Measurements from ENCODE around the gene FNTB. TPM values are rescaled to one million over a fixed set of nuclear protein-coding genes. Genes with fewer than 3 reads are reported as not detected.
A peak's percentile ranks its signal among the peaks of the same experiment; 100 is the strongest.

Gene FNTB
- total and polyA plus RNA-seq, 2 experiments from 2014 or later = 8.6 to 12.5 TPM

DNA sequence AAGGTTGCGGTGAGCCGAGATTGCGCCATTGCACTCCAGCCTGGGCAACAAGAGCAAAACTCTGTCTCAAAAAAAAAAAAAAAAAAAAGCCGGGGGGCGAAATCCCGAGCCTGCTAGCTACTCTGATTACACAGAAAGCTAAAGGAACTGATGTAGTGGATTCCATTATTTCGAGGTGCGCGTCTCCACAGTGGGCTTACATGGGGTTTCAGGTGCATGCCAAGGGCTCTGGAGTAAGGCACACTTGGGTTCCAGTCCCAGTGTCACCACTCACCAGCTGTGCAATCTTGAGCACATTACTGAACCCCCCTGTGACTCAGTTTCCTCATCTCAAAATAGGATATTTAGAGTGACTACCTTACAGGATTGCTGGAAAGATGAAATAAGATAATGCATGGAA, 12.9 kb upstream of the FNTB start:
- no peaks in the 10 kb centered on the region; the same call in 1 of the 2 replicates for H3K27me3 ChIP-seq (ENCODE audit: insufficient read depth)
- H3K4me2 ChIP-seq = peak overlapping the region; percentile 60; the same call in 1 of the 2 replicates
- H3K4me1 Mint-ChIP-seq = peaks cover 47% of the 10 kb centered on the region
- H3K27ac Mint-ChIP-seq = no peak overlapping the region
- H4K20me1 ChIP-seq (replicated peaks; ENCODE audit: insufficient read depth) = peaks cover 5% of the 10 kb centered on the region; the same call in 1 of the 2 replicates
- peaks cover 11% of the 10 kb centered on the region for H3K27me3 Mint-ChIP-seq (ENCODE audit: insufficient read depth, low read depth, poor library complexity)
- H3K4me3 ChIP-seq = no peak overlapping the region
- H2AFZ ChIP-seq = no peak overlapping the region
- DNase-seq (ENCODE audit: low spot score) (no peak), ATAC-seq (no peak)
- no peak overlapping the region for H3K27ac ChIP-seq (ENCODE audit: low read depth)
- no peaks in the 10 kb centered on the region for H3K9me3 Mint-ChIP-seq
- peaks cover 16% of the 10 kb centered on the region for H3K79me2 ChIP-seq (replicated peaks; ENCODE audit: insufficient read depth)
- H3K36me3 Mint-ChIP-seq (ENCODE audit: low read depth) = no peaks in the 10 kb centered on the region
- H3K9me2 ChIP-seq (ENCODE audit: insufficient read depth) = 0 out of 2 replicates have a peak, but pooled peaks cover 5% of the 10 kb centered on the region
- TF ChIP-seq ZNF114 (CRISPR knock-in tag; IDR thresholded peaks at IDR 0.05) (no peak), EZH2 (IDR thresholded peaks at IDR 0.05; ENCODE audit: low read depth, unreplicated experiment) (no peak), POLR2AphosphoS5 (IDR thresholded peaks at IDR 0.05; ENCODE audit: low read depth) (no peak), STAT1 (IDR thresholded peaks at IDR 0.05; ENCODE audit: unreplicated experiment) (no peak), ZNF331 (CRISPR knock-in tag; IDR thresholded peaks at IDR 0.05; ENCODE audit: low read depth) (no peak)
- TF ChIP-seq, protein P1, sequence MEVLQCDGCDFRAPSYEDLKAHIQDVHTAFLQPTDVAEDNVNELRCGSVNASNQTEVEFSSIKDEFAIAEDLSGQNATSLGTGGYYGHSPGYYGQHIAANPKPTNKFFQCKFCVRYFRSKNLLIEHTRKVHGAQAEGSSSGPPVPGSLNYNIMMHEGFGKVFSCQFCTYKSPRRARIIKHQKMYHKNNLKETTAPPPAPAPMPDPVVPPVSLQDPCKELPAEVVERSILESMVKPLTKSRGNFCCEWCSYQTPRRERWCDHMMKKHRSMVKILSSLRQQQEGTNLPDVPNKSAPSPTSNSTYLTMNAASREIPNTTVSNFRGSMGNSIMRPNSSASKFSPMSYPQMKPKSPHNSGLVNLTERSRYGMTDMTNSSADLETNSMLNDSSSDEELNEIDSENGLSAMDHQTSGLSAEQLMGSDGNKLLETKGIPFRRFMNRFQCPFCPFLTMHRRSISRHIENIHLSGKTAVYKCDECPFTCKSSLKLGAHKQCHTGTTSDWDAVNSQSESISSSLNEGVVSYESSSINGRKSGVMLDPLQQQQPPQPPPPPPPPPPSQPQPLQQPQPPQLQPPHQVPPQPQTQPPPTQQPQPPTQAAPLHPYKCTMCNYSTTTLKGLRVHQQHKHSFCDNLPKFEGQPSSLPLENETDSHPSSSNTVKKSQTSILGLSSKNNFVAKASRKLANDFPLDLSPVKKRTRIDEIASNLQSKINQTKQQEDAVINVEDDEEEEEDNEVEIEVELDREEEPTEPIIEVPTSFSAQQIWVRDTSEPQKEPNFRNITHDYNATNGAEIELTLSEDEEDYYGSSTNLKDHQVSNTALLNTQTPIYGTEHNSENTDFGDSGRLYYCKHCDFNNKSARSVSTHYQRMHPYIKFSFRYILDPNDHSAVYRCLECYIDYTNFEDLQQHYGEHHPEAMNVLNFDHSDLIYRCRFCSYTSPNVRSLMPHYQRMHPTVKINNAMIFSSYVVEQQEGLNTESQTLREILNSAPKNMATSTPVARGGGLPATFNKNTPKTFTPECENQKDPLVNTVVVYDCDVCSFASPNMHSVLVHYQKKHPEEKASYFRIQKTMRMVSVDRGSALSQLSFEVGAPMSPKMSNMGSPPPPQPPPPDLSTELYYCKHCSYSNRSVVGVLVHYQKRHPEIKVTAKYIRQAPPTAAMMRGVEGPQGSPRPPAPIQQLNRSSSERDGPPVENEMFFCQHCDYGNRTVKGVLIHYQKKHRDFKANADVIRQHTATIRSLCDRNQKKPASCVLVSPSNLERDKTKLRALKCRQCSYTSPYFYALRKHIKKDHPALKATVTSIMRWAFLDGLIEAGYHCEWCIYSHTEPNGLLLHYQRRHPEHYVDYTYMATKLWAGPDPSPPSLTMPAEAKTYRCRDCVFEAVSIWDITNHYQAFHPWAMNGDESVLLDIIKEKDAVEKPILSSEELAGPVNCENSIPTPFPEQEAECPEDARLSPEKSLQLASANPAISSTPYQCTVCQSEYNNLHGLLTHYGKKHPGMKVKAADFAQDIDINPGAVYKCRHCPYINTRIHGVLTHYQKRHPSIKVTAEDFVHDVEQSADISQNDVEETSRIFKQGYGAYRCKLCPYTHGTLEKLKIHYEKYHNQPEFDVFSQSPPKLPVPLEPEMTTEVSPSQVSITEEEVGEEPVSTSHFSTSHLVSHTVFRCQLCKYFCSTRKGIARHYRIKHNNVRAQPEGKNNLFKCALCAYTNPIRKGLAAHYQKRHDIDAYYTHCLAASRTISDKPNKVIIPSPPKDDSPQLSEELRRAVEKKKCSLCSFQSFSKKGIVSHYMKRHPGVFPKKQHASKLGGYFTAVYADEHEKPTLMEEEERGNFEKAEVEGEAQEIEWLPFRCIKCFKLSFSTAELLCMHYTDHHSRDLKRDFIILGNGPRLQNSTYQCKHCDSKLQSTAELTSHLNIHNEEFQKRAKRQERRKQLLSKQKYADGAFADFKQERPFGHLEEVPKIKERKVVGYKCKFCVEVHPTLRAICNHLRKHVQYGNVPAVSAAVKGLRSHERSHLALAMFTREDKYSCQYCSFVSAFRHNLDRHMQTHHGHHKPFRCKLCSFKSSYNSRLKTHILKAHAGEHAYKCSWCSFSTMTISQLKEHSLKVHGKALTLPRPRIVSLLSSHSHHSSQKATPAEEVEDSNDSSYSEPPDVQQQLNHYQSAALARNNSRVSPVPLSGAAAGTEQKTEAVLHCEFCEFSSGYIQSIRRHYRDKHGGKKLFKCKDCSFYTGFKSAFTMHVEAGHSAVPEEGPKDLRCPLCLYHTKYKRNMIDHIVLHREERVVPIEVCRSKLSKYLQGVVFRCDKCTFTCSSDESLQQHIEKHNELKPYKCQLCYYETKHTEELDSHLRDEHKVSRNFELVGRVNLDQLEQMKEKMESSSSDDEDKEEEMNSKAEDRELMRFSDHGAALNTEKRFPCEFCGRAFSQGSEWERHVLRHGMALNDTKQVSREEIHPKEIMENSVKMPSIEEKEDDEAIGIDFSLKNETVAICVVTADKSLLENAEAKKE (CRISPR knock-in tag; IDR thresholded peaks at IDR 0.05) = no peak
- TF ChIP-seq, protein P2, sequence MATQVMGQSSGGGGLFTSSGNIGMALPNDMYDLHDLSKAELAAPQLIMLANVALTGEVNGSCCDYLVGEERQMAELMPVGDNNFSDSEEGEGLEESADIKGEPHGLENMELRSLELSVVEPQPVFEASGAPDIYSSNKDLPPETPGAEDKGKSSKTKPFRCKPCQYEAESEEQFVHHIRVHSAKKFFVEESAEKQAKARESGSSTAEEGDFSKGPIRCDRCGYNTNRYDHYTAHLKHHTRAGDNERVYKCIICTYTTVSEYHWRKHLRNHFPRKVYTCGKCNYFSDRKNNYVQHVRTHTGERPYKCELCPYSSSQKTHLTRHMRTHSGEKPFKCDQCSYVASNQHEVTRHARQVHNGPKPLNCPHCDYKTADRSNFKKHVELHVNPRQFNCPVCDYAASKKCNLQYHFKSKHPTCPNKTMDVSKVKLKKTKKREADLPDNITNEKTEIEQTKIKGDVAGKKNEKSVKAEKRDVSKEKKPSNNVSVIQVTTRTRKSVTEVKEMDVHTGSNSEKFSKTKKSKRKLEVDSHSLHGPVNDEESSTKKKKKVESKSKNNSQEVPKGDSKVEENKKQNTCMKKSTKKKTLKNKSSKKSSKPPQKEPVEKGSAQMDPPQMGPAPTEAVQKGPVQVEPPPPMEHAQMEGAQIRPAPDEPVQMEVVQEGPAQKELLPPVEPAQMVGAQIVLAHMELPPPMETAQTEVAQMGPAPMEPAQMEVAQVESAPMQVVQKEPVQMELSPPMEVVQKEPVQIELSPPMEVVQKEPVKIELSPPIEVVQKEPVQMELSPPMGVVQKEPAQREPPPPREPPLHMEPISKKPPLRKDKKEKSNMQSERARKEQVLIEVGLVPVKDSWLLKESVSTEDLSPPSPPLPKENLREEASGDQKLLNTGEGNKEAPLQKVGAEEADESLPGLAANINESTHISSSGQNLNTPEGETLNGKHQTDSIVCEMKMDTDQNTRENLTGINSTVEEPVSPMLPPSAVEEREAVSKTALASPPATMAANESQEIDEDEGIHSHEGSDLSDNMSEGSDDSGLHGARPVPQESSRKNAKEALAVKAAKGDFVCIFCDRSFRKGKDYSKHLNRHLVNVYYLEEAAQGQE (IDR thresholded peaks at IDR 0.05; ENCODE audit: unreplicated experiment) = no peak
- peaks cover 21% of the 10 kb centered on the region for H3F3A ChIP-seq (replicated peaks; ENCODE audit: low read depth)
- H3K36me3 ChIP-seq (ENCODE audit: insufficient read depth) = no peaks in the 10 kb centered on the region
- H3K4me1 ChIP-seq (ENCODE audit: insufficient read depth) = peaks cover 60% of the 10 kb centered on the region
- H3K4me3 Mint-ChIP-seq = no peak overlapping the region

All from GM23338 (cell line).